Measurements from ENCODE around the gene HIF3A. TPM values are rescaled to one million over a fixed set of nuclear protein-coding genes. Genes with fewer than 3 reads are reported as not detected.
"Not testable (repeated sequence)": the region's sequence is repeated elsewhere in the genome, so short reads cannot be mapped to it uniquely, and the experiment has no call there.

Gene HIF3A
- total RNA-seq (not detected), polyA plus RNA-seq (not detected)

DNA sequence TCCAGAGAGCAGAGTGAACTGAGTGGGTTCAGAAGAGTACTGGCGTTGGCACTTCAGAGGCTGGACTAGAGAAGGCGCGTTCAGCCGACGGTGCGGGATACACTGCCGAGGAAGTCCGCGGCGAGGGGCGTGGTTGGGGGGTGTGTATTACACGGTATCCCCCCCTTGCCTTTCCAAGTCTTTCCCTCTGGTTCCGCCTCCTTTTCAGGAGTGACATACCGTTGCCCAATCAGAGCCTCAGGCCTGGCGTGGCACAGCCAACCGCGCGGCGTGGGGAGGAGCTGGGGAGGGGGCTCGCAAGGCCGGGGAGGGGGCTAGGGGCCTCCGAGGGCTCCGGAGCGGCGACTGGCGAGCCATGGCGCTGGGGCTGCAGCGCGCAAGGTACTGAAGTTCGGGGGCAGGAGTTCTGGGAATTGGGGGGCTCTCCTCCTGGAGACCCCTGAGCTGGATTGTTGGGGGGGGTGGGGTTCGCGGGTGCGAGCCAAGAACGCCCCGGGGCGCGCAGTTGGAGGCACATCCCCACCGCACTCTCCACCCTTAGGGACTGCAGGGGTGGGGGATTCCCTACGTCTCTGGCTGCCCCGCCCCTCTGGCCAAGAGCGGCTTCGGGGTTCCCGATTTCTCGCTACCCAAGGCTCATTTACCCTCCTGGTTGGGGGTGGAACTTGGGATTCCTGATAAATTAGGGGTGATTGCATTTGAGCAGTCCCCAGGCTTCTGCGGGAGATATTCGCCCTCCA is at the start of gene HIF3A:
Gene HIF3A (plus strand): TSS at position 321 of the 740 bp plus-strand sequence. CDS start 35 bp downstream, at position 356.
- no peak within 1 kb of the TSS for H3K27ac Mint-ChIP-seq
- H3K4me1 ChIP-seq (ENCODE audit: control insufficient read depth, insufficient read depth, low read length, poor library complexity, severe bottlenecking): no peaks in the 10 kb centered on the region
- peaks cover 0 to 3% (median 0%) of the 10 kb centered on the region in 7 donors for H3K9me3 Mint-ChIP-seq
- DNase-seq (no peak), ATAC-seq (ENCODE audit: low read depth in 2 of 2) (no peak)
- no peaks in the 10 kb centered on the region for H3K36me3 ChIP-seq (ENCODE audit: control insufficient read depth, insufficient read depth, low read length)
- H3K27me3 Mint-ChIP-seq: peaks cover 39% of the 10 kb centered on the region
- peaks cover 11% of the 10 kb centered on the region for H3K27me3 ChIP-seq (ENCODE audit: control insufficient read depth, insufficient read depth, low read length)
- H3K4me1 Mint-ChIP-seq: no peaks in the 10 kb centered on the region
- no peak within 1 kb of the TSS for H3K27ac ChIP-seq (ENCODE audit: insufficient read depth, low read length, poor library complexity, severe bottlenecking)
- no peak within 1 kb of the TSS for H3K4me3 ChIP-seq (ENCODE audit: low read depth, low read length)
- no peaks in the 10 kb centered on the region for H3K36me3 Mint-ChIP-seq
- no peak within 1 kb of the TSS for H3K4me3 Mint-ChIP-seq
- H3K9me3 ChIP-seq (ENCODE audit: control insufficient read depth in 2 of 2, low read length in 2 of 2): peaks cover 0 to 2% of the 10 kb centered on the region in 2 experiments

DNA sequence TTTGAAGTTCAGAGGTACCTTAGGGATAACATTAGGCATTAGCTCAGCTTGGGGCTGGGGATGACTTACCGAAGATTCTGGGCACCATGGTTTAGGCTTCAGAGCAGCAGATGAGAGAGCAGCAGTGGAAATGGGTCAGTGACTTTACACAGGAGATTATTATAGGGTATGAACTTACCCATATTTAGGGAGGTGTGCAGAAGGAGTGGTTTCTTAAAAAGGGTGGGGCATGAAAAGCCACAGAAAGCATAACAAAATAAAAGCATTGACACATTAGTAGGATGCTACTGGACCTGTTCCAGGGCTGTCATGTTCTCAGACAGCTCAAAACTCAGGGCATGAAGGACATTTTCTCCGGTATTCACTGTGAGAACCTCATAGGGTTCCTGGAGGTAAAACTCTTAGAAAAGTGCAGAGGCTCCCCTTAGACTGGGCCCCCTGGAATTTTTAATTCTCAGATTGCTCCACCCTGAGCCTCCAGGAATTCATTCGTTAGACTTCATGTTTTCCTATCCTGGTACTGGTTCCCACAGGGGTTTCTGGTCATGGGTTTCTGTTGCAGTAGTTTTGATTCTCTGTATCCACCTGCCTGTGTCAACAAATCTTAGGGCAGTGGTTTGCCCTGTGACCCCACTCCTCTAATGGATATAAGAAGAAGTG is 46.6 kb upstream of the HIF3A start:
- no peak overlapping the region for H3K27ac ChIP-seq (ENCODE audit: insufficient read depth, low read length, poor library complexity, severe bottlenecking)
- no peaks in the 10 kb centered on the region for H3K36me3 ChIP-seq (ENCODE audit: control insufficient read depth, insufficient read depth, low read length)
- H3K27ac Mint-ChIP-seq: no peak overlapping the region
- H3K9me3 Mint-ChIP-seq: peaks cover 0 to 3% (median 0%) of the 10 kb centered on the region in 7 donors
- no peaks in the 10 kb centered on the region for H3K36me3 Mint-ChIP-seq
- no peak overlapping the region for H3K4me3 Mint-ChIP-seq
- H3K4me3 ChIP-seq (ENCODE audit: low read depth, low read length): no peak overlapping the region
- no peaks in the 10 kb centered on the region for H3K9me3 ChIP-seq (ENCODE audit: control insufficient read depth in 2 of 2, low read length in 2 of 2)
- H3K4me1 ChIP-seq (ENCODE audit: control insufficient read depth, insufficient read depth, low read length, poor library complexity, severe bottlenecking): no peaks in the 10 kb centered on the region
- DNase-seq (no peak), ATAC-seq (ENCODE audit: low read depth in 2 of 2) (no peak)
- no peaks in the 10 kb centered on the region for H3K4me1 Mint-ChIP-seq
- peaks cover 51% of the 10 kb centered on the region for H3K27me3 Mint-ChIP-seq
- peaks cover 7% of the 10 kb centered on the region for H3K27me3 ChIP-seq (ENCODE audit: control insufficient read depth, insufficient read depth, low read length)

DNA sequence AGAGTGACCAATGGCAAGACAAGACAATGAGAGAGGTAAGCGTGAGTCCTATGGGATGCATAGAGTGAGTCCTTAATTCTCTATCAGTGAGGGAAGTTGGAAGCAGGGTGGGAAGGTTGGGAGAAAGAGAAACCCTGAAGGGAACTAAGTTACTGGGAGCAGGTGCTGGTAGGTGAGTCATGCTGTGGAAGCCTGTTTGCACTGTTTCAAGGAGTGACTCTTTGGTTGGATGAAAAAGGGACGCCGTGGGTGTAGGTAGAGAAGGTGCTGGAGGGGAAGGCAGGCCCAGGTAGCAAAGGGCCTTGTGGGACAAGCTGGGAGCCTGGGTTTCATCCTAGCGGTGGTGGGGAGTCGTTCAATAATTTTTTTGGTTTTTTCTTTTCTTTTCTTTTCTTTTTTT is 45.4 kb upstream of the HIF3A start:
- H3K27me3 Mint-ChIP-seq: peaks cover 47% of the 10 kb centered on the region
- no peak overlapping the region for H3K27ac Mint-ChIP-seq

DNA sequence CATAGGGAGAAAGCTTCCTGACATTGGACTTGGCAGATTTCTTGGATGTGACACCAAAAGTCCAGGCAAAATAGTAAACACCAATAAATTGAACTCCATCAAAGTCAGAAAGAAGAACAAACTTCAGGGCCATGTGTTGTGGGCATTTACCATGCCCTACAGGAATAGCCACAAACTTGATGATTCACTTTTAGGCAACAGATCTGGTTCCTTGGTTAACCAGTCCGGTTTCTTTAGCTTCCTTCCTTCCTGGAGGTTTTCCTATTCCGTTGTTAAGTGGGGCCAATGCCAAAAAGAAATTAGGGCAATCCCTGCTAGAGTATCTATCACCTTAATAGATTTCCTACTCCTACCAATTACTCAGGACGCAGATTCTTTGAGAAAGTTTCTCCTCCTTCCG is 42.1 kb upstream of the HIF3A start:
- H3K36me3 Mint-ChIP-seq: no peaks in the 10 kb centered on the region
- no peaks in the 10 kb centered on the region for H3K4me1 ChIP-seq (ENCODE audit: control insufficient read depth, insufficient read depth, low read length, poor library complexity, severe bottlenecking)

More for the DNA sequence above, 45.4 kb upstream of the HIF3A start:
- Mint-ChIP-seq H3K4me1 (no peaks in the 10 kb centered on the region), H3K9me3 (peaks cover 0 to 3% (median 0%) of the 10 kb centered on the region in 7 donors), H3K4me3 (no peak overlapping the region), H3K36me3 (no peaks in the 10 kb centered on the region)
- Histone ChIP-seq H3K27ac (ENCODE audit: insufficient read depth, low read length, poor library complexity, severe bottlenecking) (no peak overlapping the region), H3K4me3 (ENCODE audit: low read depth, low read length) (no peak overlapping the region), H3K36me3 (ENCODE audit: control insufficient read depth, insufficient read depth, low read length) (no peaks in the 10 kb centered on the region), H3K4me1 (ENCODE audit: control insufficient read depth, insufficient read depth, low read length, poor library complexity, severe bottlenecking) (no peaks in the 10 kb centered on the region), H3K9me3 (ENCODE audit: control insufficient read depth in 2 of 2, low read length in 2 of 2) (no peaks in the 10 kb centered on the region), H3K27me3 (ENCODE audit: control insufficient read depth, insufficient read depth, low read length) (peaks cover 3% of the 10 kb centered on the region)
- no peak for DNase-seq
- no peak for ATAC-seq (ENCODE audit: low read depth in 2 of 2)

DNA sequence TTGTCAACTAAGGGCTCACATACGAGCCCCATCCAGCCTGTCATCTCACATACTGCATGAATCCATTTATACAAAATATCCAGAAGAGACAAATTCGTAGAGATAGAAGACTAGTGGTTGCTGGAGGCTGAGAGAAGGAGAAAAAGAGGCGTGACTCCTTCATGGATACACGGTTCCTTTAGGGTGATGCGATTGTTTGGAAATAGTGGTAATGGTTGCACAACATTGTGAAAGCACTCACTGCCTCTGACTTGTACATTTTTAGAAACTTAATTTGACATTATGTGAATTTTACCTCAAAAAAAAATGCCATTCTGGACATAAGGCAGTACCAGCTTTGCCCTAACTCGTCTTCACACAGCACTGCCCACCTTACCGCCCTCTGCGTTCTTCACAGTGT is 40.0 kb upstream of the HIF3A start:
- H3K36me3 ChIP-seq (ENCODE audit: control insufficient read depth, insufficient read depth, low read length): no peaks in the 10 kb centered on the region
- H3K9me3 Mint-ChIP-seq: no peaks in the 10 kb centered on the region
- H3K36me3 Mint-ChIP-seq: no peaks in the 10 kb centered on the region
- H3K4me1 ChIP-seq (ENCODE audit: control insufficient read depth, insufficient read depth, low read length, poor library complexity, severe bottlenecking): no peaks in the 10 kb centered on the region
- peaks cover 30% of the 10 kb centered on the region for H3K27me3 Mint-ChIP-seq
- no peak overlapping the region for H3K4me3 Mint-ChIP-seq
- DNase-seq: no peak
- ATAC-seq (ENCODE audit: low read depth in 2 of 2): no peak
- H3K4me3 ChIP-seq (ENCODE audit: low read depth, low read length): no peak overlapping the region
- peak overlapping the region in 1 of 3 donors; percentile 52 for H3K27ac Mint-ChIP-seq
- no peaks in the 10 kb centered on the region for H3K9me3 ChIP-seq (ENCODE audit: control insufficient read depth in 2 of 2, low read length in 2 of 2)
- H3K4me1 Mint-ChIP-seq: no peaks in the 10 kb centered on the region
- no peak overlapping the region for H3K27ac ChIP-seq (ENCODE audit: insufficient read depth, low read length, poor library complexity, severe bottlenecking)
- peaks cover 2% of the 10 kb centered on the region for H3K27me3 ChIP-seq (ENCODE audit: control insufficient read depth, insufficient read depth, low read length)

More for the DNA sequence above, 42.1 kb upstream of the HIF3A start:
- no peak overlapping the region for H3K27ac Mint-ChIP-seq
- Histone ChIP-seq H3K27me3 (ENCODE audit: control insufficient read depth, insufficient read depth, low read length) (peaks cover 2% of the 10 kb centered on the region), H3K36me3 (ENCODE audit: control insufficient read depth, insufficient read depth, low read length) (no peaks in the 10 kb centered on the region), H3K27ac (ENCODE audit: insufficient read depth, low read length, poor library complexity, severe bottlenecking) (no peak overlapping the region), H3K4me3 (ENCODE audit: low read depth, low read length) (no peak overlapping the region), H3K9me3 (ENCODE audit: control insufficient read depth in 2 of 2, low read length in 2 of 2) (no peaks in the 10 kb centered on the region)
- H3K4me3 Mint-ChIP-seq: no peak overlapping the region
- H3K9me3 Mint-ChIP-seq: peaks cover 0 to 3% (median 0%) of the 10 kb centered on the region in 7 donors
- DNase-seq: no peak
- peaks cover 38% of the 10 kb centered on the region for H3K27me3 Mint-ChIP-seq
- ATAC-seq (ENCODE audit: low read depth in 2 of 2): no peak
- no peaks in the 10 kb centered on the region for H3K4me1 Mint-ChIP-seq

DNA sequence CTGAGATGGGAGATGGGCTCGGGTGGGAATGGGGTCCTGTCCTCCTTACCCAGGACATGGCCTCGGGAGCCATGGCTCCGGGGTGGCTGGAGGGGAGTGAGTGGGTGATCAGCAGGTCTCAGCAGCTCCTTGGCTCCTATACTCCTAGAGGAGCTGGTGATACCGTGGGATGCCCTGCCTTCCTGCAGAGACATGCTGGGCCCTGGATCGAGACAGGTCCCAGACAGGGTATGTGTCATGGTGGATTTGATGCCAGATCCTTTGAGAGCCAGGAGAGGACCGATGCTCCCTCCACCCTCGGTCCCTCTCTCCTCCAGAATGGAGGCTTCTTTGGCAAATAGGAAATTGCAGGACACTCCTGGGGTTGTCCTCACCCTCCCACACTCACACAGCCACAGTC is 35.3 kb upstream of the HIF3A start:
- DNase-seq; H3K4me3 ChIP-seq (ENCODE audit: low read depth, low read length); H3K9me3 ChIP-seq (ENCODE audit: control insufficient read depth in 2 of 2, low read length in 2 of 2); H3K27me3 ChIP-seq (ENCODE audit: control insufficient read depth, insufficient read depth, low read length); ATAC-seq (ENCODE audit: low read depth in 2 of 2); H3K27ac ChIP-seq (ENCODE audit: insufficient read depth, low read length, poor library complexity, severe bottlenecking); H3K36me3 Mint-ChIP-seq; H3K27ac Mint-ChIP-seq; H3K36me3 ChIP-seq (ENCODE audit: control insufficient read depth, insufficient read depth, low read length); H3K4me3 Mint-ChIP-seq; H3K9me3 Mint-ChIP-seq: not testable (repeated sequence)
- Mint-ChIP-seq H3K27me3 (peaks cover 36% of the 10 kb centered on the region), H3K4me1 (peaks cover 0 to 14% (median 7%) of the 10 kb centered on the region in 4 donors)
- H3K4me1 ChIP-seq (ENCODE audit: control insufficient read depth, insufficient read depth, low read length, poor library complexity, severe bottlenecking): peaks cover 13% of the 10 kb centered on the region

DNA sequence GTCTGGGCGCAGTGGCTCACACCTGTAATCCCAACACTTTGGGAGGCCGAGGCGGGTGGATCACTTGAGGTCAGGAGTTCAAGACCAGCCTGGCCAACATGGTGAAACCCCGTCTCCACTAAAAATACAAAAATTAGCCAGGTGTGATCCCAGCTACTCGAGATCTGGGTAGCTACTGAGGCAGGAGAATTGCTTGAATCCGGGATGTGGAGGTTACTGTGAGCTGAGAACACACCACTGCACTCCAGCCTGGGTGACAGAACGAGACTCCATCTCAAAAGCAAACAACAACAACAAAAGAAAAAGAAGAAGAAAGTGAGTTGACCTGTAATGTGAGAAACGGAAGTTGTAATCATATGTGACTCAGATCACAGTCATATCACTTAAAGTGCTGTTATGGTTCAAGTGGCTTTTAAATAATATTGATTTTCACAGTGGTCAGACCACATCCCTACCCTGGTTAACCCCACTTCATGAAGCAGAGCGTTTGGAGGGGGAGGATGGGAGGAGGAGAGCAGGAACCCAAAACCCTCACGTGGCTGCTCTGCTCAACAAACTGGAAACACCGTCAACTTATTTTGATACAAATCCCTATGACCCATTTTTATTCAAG is 34.1 kb upstream of the HIF3A start:
- not testable (repeated sequence) for H3K36me3 Mint-ChIP-seq; H3K4me3 ChIP-seq (ENCODE audit: low read depth, low read length); H3K9me3 Mint-ChIP-seq; H3K27ac ChIP-seq (ENCODE audit: insufficient read depth, low read length, poor library complexity, severe bottlenecking); H3K27me3 ChIP-seq (ENCODE audit: control insufficient read depth, insufficient read depth, low read length); H3K36me3 ChIP-seq (ENCODE audit: control insufficient read depth, insufficient read depth, low read length); H3K9me3 ChIP-seq (ENCODE audit: control insufficient read depth in 2 of 2, low read length in 2 of 2)
- H3K4me1 Mint-ChIP-seq: peaks cover 0 to 14% (median 7%) of the 10 kb centered on the region in 4 donors
- peak overlapping the region; percentile 12 to 71 (median 62) for H3K27ac Mint-ChIP-seq
- H3K4me3 Mint-ChIP-seq: peak overlapping the region in 2 of 4 donors; percentile 12 to 20
- H3K27me3 Mint-ChIP-seq: peaks cover 27% of the 10 kb centered on the region
- peaks cover 13% of the 10 kb centered on the region for H3K4me1 ChIP-seq (ENCODE audit: control insufficient read depth, insufficient read depth, low read length, poor library complexity, severe bottlenecking)
- DNase-seq (peak in 2 of 3 donors; percentile 58 to 69), ATAC-seq (ENCODE audit: low read depth in 2 of 2) (peak; percentile 77 to 82)

All from CD4-positive, CD25-positive, alpha-beta regulatory T cell (primary cell).